Body of pancreas (tissue), 4 donors: ENCODE data around the gene TRAPPC4. TPM values are rescaled to one million over a fixed set of nuclear protein-coding genes. Genes with fewer than 3 reads are reported as not detected.
"Not testable (repeated sequence)": the region's sequence is repeated elsewhere in the genome, so short reads cannot be mapped to it uniquely, and the experiment has no call there.

Experiments used
- ATAC-seq: fragments of 150-250 bp; one replicate; pipeline ENCODE4 v1.9.1; 2016
- DNase-seq, 4 donors: peaks; one replicate each; pipeline ENCODE4 v3.0.0-alpha.2; 2019
- H3K27ac ChIP-seq, 4 donors: fragments of 200-600 bp; sonication (generic); 1 replicate in 3 of 4; 2 replicates in 1 of 4; pipeline versions ENCODE4 v1.5.1 to v1.6.1; 2016 to 2019; ENCODE audit warnings: mild to moderate bottlenecking in 1 of 4, mixed read lengths in 1 of 4, moderate library complexity in 1 of 4
- H3K27me3 ChIP-seq, 2 donors: fragments of 200-600 bp; sonication (generic); one replicate each; pipeline ENCODE4 v1.6.0; 2016; ENCODE audit warnings: mild to moderate bottlenecking in 1 of 2
- H3K36me3 ChIP-seq, 2 donors: fragments of 200-600 bp; sonication (generic); replicated peaks in 1 of 2; 2 replicates each; pipeline ENCODE4 v1.5.1; 2016; ENCODE audit warnings: low read depth in 2 of 2; ENCODE audit not compliant: insufficient read depth in 1 of 2
- H3K4me1 ChIP-seq: fragments of 200-600 bp; sonication (generic); one replicate; pipeline ENCODE4 v1.6.0; 2016
- H3K4me3 ChIP-seq, 2 donors: fragments of 200-600 bp; sonication (generic); 1 replicate in 1 of 2; 2 replicates in 1 of 2; pipeline ENCODE4 v1.5.1; 2016 to 2019
- H3K9me3 ChIP-seq, 3 donors: fragments of 200-600 bp; sonication (generic); 1 replicate in 2 of 3; 2 replicates in 1 of 3; pipeline ENCODE4 v1.5.1; 2016
- CTCF ChIP-seq, 7 experiments: fragments of 450-650 bp in 4 of 7; fragments of 200-600 bp in 3 of 7; sonication (generic) in 3 of 7; IDR thresholded peaks; one replicate each; pipeline ENCODE4 v1.5.1; 2016 to 2019; ENCODE audit warnings: antibody characterized with exemption in 7 of 7
- POLR2A ChIP-seq, 3 donors: fragments of 450-650 bp; IDR thresholded peaks; one replicate each; pipeline ENCODE4 v1.6.1; 2016; ENCODE audit warnings: antibody characterized with exemption in 3 of 3, mild to moderate bottlenecking in 2 of 3
- WGBS, 2 donors: methylation state at CpG; one replicate each; pipeline ENCODE4 v1.1.5; 2017; 5-methylcytosine and 5-hydroxymethylcytosine counted together
- intact Hi-C: fragments of 100-400 bp; cut with DNase I; formaldehyde crosslinking; loops from one replicate; pipeline ENCODE4 v1.15.1; 2023
- total RNA-seq, 2 donors: library from RNA; depleted of rRNA; stranded (reverse); fragments of >200 nt; gene quantifications; one replicate each; pipeline ENCODE4 v1.1.0, GENCODE V29; 2016

TRAPPC4 gene
- total RNA-seq, 2 donors from 2014 or later: 26.2 to 39.9 TPM

DNA sequence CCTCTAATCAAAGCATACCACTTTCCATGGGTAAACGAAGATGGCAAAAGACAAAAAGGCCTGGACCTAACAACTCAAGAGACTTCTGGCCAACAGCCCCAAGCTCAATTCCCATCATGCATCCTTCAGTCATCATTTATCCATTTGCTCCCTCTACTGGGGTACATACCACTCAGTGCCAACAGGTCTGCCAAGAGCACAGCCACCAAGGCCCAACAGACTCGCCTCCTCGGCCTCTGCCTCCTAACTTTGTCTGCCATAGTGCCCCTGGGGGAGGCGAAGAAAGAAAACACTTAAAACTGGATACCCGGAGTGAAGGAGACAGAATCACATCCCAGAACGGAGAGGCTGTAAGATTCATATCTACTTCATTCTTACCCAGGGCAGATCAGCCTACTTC is 37.3 kb downstream of the TRAPPC4 start:
- WGBS, 2 donors: 17 to 29% methylated on average over 6 of the region's 6 CpGs
- no peaks in the 10 kb centered on the region for H3K27me3 ChIP-seq
- no peak for DNase-seq

DNA sequence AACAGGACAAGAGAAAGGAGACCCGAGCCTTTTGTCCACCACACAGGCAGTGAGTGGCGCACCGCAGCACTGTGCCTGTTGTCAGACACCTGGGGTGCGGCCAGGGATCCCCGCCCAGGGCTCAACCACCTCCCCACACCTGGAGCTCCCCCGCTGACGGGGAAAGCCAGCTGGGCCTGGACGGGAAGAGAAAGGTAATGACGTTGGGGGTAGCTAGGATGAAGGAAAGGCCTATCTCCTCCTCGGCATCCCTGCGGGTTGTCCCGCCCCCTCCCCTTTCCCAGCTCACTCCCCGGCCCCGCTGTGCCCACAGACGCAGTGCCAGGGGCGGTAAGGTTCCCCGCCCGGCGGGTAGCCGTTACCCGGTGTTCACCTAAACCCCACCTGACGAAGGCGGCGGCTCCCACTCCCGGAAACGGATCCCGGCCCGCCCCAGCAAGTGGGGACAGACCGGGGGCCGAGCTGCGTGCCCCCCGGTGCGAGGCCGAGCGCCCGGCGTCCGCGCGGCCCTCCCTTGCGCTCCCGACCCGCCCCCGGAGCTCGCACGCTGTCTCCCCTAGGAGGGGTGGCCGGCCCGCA is 37.9 kb downstream of the TRAPPC4 start:
- DNase-seq (peak; percentile 39 to 61 (median 56)), ATAC-seq (peak; percentile 2)
- Histone ChIP-seq H3K27ac (peak overlapping the region; percentile 75 to 97 (median 92)), H3K9me3 (no peaks in the 10 kb centered on the region), H3K36me3 (peaks cover 7 to 19% of the 10 kb centered on the region in 2 donors), H3K4me1 (peaks cover 47% of the 10 kb centered on the region), H3K27me3 (no peaks in the 10 kb centered on the region), H3K4me3 (peak overlapping the region; percentile 39 to 82)
- 0% methylated on average over 24 to 48 of the region's 48 CpGs for WGBS, 2 donors
- intact Hi-C loops: no loop called here
- TF ChIP-seq POLR2A (IDR thresholded peaks at IDR 0.05): no peak
- TF ChIP-seq CTCF (IDR thresholded peaks at IDR 0.05): no peak

More for the DNA sequence above, 37.3 kb downstream of the TRAPPC4 start:
- Histone ChIP-seq H3K36me3 (peaks cover 7 to 25% of the 10 kb centered on the region in 2 donors), H3K9me3 (no peaks in the 10 kb centered on the region), H3K27ac (peak overlapping the region; percentile 75 to 97 (median 92)), H3K4me1 (peaks cover 41% of the 10 kb centered on the region), H3K4me3 (peak overlapping the region; percentile 39 to 82)
- ATAC-seq: no peak
- TF ChIP-seq CTCF (IDR thresholded peaks at IDR 0.05): no peak
- no peak for TF ChIP-seq POLR2A (IDR thresholded peaks at IDR 0.05)
- intact Hi-C loops: no loop called here

GRCh38 chr11:119057000-119057769 is 38.6 kb downstream of the TRAPPC4 start, which contains the start of gene HYOU1:
TSS of gene HYOU1 (minus strand) at chr11:119057205. CDS start at chr11:119056160, 1,045 bp downstream.
- intact Hi-C loops: no loop called here
- H3K36me3 ChIP-seq: peaks cover 7 to 13% of the 10 kb centered on the region in 2 donors
- DNase-seq (peak; percentile 99 to 100 (median 100)), ATAC-seq (peak; percentile 93)
- peak within 1 kb of the TSS; percentile 85 to 97 (median 92) for H3K27ac ChIP-seq
- peak within 1 kb of the TSS; percentile 48 to 82 for H3K4me3 ChIP-seq
- H3K9me3 ChIP-seq: no peaks in the 10 kb centered on the region
- WGBS, 2 donors: 0% methylated on average over 11 to 61 of the region's 79 CpGs
- H3K4me1 ChIP-seq: peaks cover 53% of the 10 kb centered on the region
- H3K27me3 ChIP-seq: no peaks in the 10 kb centered on the region
- TF ChIP-seq CTCF (IDR thresholded peaks at IDR 0.05) (peak in 4 of 7 experiments; percentile 33 to 44 (median 36)), POLR2A (IDR thresholded peaks at IDR 0.05) (peak; percentile 93 to 96 (median 93))

- H3K27ac ChIP-seq: peak overlapping the region in 2 of 4 donors; percentile 16 to 42
- H3K9me3 ChIP-seq, H3K27me3 ChIP-seq, intact Hi-C loops, DNase-seq, ATAC-seq, H3K36me3 ChIP-seq, H3K4me3 ChIP-seq: not testable (repeated sequence)
- H3K4me1 ChIP-seq: peaks cover 61% of the 10 kb centered on the region
- 68% methylated on average over 9 of the region's 35 CpGs; no CpG with 5 or more reads in 1 of the 2 donors for WGBS, 2 donors
Observed at GRCh38 chr11:119059128-119059527, 40.6 kb downstream of the TRAPPC4 start.

DNA sequence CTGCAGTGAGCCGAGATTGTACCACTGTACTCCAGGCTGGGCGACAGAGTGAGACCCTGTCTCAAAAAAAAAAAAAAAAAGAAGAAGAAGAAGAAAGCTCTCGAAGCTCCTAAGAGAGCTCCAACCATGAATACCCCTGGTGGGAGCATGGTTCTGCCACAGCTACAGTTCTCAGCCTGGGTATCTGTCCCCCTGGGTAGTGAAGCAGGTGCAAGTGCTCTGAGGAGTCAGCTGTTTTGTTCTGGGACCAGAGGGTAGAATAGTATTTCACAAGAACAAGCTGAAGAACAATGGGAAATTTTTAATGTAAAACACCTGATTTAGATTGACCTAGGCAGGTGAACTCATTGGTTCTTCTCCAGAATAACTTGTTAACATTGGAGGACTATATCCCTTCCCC is 42.7 kb downstream of the TRAPPC4 start:
- peak overlapping the region; percentile 48 to 75 (median 63) for H3K27ac ChIP-seq
- DNase-seq: peak; percentile 59 to 82 (median 80)
- H3K36me3 ChIP-seq: no peaks in the 10 kb centered on the region
- 20 to 76% methylated on average over 3 of the region's 3 CpGs for whole genome bisulfite sequencing, 2 donors
- TF ChIP-seq CTCF (IDR thresholded peaks at IDR 0.05) (peak in 1 of 7 experiments; percentile 4), POLR2A (IDR thresholded peaks at IDR 0.05) (peak in 2 of 3 donors; percentile 33 to 54)
- peaks cover 50% of the 10 kb centered on the region for H3K4me1 ChIP-seq
- no peak overlapping the region for H3K4me3 ChIP-seq
- intact Hi-C loops: no loop called here
- peak; percentile 31 for ATAC-seq
- no peaks in the 10 kb centered on the region for H3K9me3 ChIP-seq
- no peaks in the 10 kb centered on the region for H3K27me3 ChIP-seq
